Mesodermal cell (in vitro differentiated cells): ENCODE measurements around the gene ARG1.

ENCODE experiments used
- H3K27ac ChIP-seq: 2 replicates; pipeline ENCODE4 v1.7.0; 2013; ENCODE audit warnings: mild to moderate bottlenecking, low read depth, low read length, moderate library complexity; ENCODE audit not compliant: severe bottlenecking
- H3K36me3 ChIP-seq: 2 replicates; pipeline ENCODE4 v1.7.1; 2013; ENCODE audit warnings: mild to moderate bottlenecking, low read length, moderate library complexity; ENCODE audit not compliant: control insufficient read depth, insufficient read depth
- H3K4me1 ChIP-seq: one replicate; pipeline ENCODE4 v1.7.1; 2013; ENCODE audit warnings: mild to moderate bottlenecking, low read length; ENCODE audit not compliant: insufficient read depth, control insufficient read depth, poor library complexity, severe bottlenecking
- H3K4me3 ChIP-seq: 2 replicates; pipeline ENCODE4 v1.7.0; 2013; ENCODE audit warnings: low read length, control low read depth, mild to moderate bottlenecking; ENCODE audit not compliant: insufficient read depth, poor library complexity, severe bottlenecking; ENCODE audit errors: extremely low read depth
- H3K9me3 ChIP-seq: 2 replicates; pipeline ENCODE4 v1.7.1; 2013; ENCODE audit warnings: mild to moderate bottlenecking, low read length, moderate library complexity; ENCODE audit not compliant: control insufficient read depth
- WGBS, 2 experiments: methylation state at CpG; one replicate each; pipeline ENCODE4 v1.1.5; 2013; ENCODE audit warnings: missing lambda C conversion rate in 2 of 2; ENCODE audit not compliant: insufficient coverage in 2 of 2; 5-methylcytosine and 5-hydroxymethylcytosine counted together

The ARG1 gene

DNA sequence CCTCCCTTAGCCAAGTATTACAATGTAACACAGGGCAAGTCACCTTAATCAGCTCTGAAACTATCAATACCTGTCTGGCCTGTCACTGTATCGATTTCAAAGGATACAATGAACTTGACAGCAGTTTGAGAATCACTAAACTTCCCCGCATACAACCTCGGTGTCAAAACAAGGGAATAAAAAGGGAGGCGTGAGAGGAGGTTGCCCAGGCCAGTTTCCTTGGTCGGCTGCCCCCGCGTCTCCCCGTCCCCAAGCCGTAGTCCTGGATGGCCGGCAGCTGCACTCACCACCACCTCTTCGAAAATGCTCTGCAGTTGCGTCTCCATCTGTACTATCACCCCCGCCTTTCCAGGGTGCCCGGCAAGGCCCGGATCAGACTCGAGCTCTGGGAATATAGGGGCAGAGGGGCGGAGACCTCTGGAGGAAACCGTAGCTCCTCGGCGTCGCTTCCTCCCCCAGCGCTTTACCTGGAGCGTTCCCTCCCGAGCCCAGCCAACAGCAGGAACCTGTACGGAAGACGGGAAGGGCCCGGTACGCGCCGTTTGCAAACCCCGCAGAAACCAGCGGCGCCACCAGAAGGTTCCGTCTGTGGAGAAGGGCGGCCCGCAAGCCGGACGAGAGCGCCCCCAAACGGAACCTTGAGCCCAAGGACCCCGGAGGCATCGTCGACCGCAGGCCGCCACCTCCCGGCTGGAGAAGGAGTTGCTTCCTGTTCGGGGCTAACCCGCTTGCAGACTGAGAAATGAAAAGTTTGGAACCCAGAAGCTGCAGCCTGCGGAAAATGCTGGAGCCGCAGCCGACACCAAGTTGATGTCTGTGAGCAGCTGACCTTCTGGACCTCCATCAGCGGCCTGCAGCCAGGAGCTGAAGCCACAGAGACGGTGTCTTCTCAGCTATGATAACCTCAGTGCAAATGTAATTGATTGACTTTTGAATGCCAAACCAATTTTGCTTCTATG, 55.0 kb downstream of the ARG1 start, which contains the start of gene MED23:
MED23 (minus strand) TSS at position 519 of the 959 bp plus-strand sequence; CDS start at position 326, 193 bp downstream.
- 0% methylated on average over 38 to 39 of the region's 53 CpGs for WGBS, 2 experiments
- Histone ChIP-seq H3K36me3 (peaks cover 26% of the 10 kb centered on the region), H3K4me3 (peak within 1 kb of the TSS; percentile 77), H3K4me1 (no peaks in the 10 kb centered on the region), H3K9me3 (no peaks in the 10 kb centered on the region), H3K27ac (peak within 1 kb of the TSS; percentile 82)

DNA sequence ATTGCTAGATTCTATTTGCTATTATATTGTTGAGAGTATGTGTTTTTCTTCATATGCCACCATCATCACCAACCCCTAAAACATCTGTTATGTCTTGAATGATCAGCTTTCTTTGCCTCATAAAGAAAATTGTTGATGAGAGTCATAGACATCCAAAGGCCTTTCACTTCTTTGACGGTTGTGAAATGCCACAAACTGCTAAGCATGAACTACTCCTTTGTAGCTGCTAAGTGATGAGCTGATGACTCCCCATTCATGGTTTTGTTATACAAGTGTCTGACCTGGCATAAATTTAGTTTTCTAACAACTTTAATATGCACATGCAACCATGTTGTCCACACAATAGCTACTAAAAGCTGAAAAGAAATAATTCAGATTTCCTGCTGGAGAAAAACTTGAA, 55.7 kb downstream of the ARG1 start:
- 71 to 80% methylated on average over 1 of the region's 1 CpG for WGBS, 2 experiments

DNA sequence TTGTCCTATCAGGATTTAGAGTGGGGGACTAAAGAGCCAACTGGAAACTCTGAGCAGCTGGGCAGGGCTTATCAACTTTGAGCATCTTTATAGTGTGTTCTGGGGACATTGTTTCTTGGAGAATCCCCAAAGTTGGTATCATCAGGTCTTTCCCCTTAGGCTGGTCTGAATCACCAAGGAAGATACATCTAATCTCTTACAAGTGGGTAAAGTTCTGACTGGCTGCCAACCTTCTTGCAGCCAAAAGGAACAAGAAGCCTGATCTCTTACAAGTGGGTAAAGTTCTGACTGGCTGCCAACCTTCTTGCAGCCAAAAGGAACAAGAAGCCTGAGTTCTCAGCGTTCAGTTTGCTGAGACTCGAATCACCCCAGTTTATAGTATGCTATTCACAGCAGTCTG, 56.6 kb downstream of the ARG1 start:
- H3K4me3 ChIP-seq = no peak overlapping the region
- no peaks in the 10 kb centered on the region for H3K9me3 ChIP-seq
- H3K4me1 ChIP-seq = no peaks in the 10 kb centered on the region
- no peak overlapping the region for H3K27ac ChIP-seq
- 84 to 100% methylated on average over 2 of the region's 2 CpGs for WGBS, 2 experiments
- peaks cover 10% of the 10 kb centered on the region for H3K36me3 ChIP-seq

More for the DNA sequence above, 55.7 kb downstream of the ARG1 start:
- H3K36me3 ChIP-seq = peaks cover 19% of the 10 kb centered on the region
- H3K4me1 ChIP-seq = no peaks in the 10 kb centered on the region
- no peak overlapping the region for H3K4me3 ChIP-seq
- H3K9me3 ChIP-seq = no peaks in the 10 kb centered on the region
- H3K27ac ChIP-seq = no peak overlapping the region

DNA sequence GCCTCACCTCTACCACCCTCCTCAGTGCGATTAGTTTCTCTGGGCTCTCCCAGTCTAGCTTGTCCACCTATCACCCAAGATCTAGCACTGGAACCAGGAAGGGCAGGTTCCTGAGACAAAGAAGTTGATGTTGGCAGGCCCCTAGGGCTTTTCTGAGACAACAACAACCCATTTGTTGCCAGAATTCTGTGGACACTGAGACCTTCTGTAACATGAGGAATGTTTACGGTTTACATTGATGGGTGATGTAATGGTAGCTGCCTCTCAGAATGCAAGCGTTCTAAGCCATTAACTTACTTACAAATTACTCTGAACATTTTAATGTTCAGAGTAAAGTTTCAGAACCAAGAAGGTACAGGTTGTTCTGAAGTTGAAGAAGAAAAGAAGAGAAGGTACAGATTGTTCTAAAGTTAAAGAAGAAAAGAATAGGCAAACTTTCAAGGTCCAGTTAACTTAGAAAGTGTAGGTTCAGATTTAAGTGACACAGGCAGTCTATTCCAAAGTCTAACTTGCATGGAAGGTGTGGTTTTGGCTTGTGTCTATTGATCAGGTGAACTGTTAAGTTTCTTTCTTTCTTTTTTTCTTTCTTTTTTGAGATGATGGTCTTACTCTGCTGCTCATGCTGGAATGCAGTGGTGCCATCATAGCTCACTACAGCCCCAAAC, 58.7 kb downstream of the ARG1 start:
- H3K4me1 ChIP-seq = no peaks in the 10 kb centered on the region
- no peak overlapping the region for H3K4me3 ChIP-seq
- 83 to 100% methylated on average over 1 of the region's 3 CpGs for WGBS, 2 experiments
- no peak overlapping the region for H3K27ac ChIP-seq
- no peaks in the 10 kb centered on the region for H3K9me3 ChIP-seq
- H3K36me3 ChIP-seq = no peaks in the 10 kb centered on the region
